NCI-H128 (cell line): Measurements from ENCODE around the gene GPR143.
A peak's percentile ranks its signal among the peaks of the same experiment; 100 is the strongest.

Source experiments
- DNase-seq: peaks from one replicate; lab custom pipeline; 2025; ENCODE audit not compliant: unreplicated experiment; lab: John Stamatoyannopoulos, UW

GPR143 gene

GRCh38 chrX:9710332-9710731 lies 55.3 kb downstream of the GPR143 start:
- DNase-seq, result no peak

- DNase-seq, result peak; percentile 24
These were observed 56.6 kb downstream of the GPR143 start for GRCh38 chrX:9708923-9709553.

GRCh38 chrX:9708086-9708485 lies 57.6 kb downstream of the GPR143 start:
- no peak for DNase-seq

GRCh38 chrX:9707306-9708033 lies 58.2 kb downstream of the GPR143 start:
- no peak for DNase-seq

- no peak for DNase-seq
These were observed 59.2 kb downstream of the GPR143 start for GRCh38 chrX:9706421-9706820.

- no peak for DNase-seq
These were observed 60.7 kb downstream of the GPR143 start for GRCh38 chrX:9704876-9705465.

GRCh38 chrX:9703406-9703805 lies 62.2 kb downstream of the GPR143 start:
- no peak for DNase-seq

- no peak for DNase-seq
These were observed 63.9 kb downstream of the GPR143 start for GRCh38 chrX:9701790-9702189.

- DNase-seq, result no peak
These were observed 65.1 kb downstream of the GPR143 start for GRCh38 chrX:9700555-9700954.

GRCh38 chrX:9698576-9698975 lies 67.1 kb downstream of the GPR143 start:
- no peak for DNase-seq

- DNase-seq, result no peak
These were observed 72.2 kb downstream of the GPR143 start for GRCh38 chrX:9693307-9694001.

GRCh38 chrX:9690046-9690445 lies 75.6 kb downstream of the GPR143 start:
- DNase-seq, result no peak

GRCh38 chrX:9688833-9689232 lies 76.8 kb downstream of the GPR143 start:
- DNase-seq, result no peak

- DNase-seq, result no peak
These were observed 77.7 kb downstream of the GPR143 start for GRCh38 chrX:9687899-9688298.

- DNase-seq, result no peak
These were observed 82.3 kb downstream of the GPR143 start for GRCh38 chrX:9683350-9683749.

GRCh38 chrX:9682861-9683260 lies 82.8 kb downstream of the GPR143 start:
- DNase-seq, result no peak

GRCh38 chrX:9682456-9682855 lies 83.2 kb downstream of the GPR143 start:
- DNase-seq, result no peak

- no peak for DNase-seq
These were observed 84.2 kb downstream of the GPR143 start for GRCh38 chrX:9681422-9681821.

GRCh38 chrX:9681011-9681410 lies 84.6 kb downstream of the GPR143 start:
- no peak for DNase-seq

GRCh38 chrX:9678215-9678965 lies 87.3 kb downstream of the GPR143 start:
- DNase-seq, result no peak

GRCh38 chrX:9677098-9677739 lies 88.4 kb downstream of the GPR143 start:
- DNase-seq, result no peak
